H1 (cell line): ENCODE results near the gene CHST11. TPM values are rescaled to one million over a fixed set of nuclear protein-coding genes. Genes with fewer than 3 reads are reported as not detected.
A peak's percentile ranks its signal among the peaks of the same experiment; 100 is the strongest.

ENCODE experiments used
- CTCF ChIA-PET: fragments of 300-600 bp; sonication (Branson Sonifier 250); formaldehyde crosslinking; loops from one replicate; lab custom pipeline; 2021; ENCODE audit not compliant: partially characterized antibody; lab: Charles Lee
- POLR2A ChIA-PET: fragments of 300-600 bp; sonication (Branson Sonifier 250); formaldehyde crosslinking; loops from one replicate; lab custom pipeline; 2021; ENCODE audit warnings: inconsistent platforms; ENCODE audit not compliant: partially characterized antibody; lab: Charles Lee
- DNase-seq, 2 experiments: peaks; one replicate each; pipeline versions ENCODE4 v3.0.0 to v3.0.0-alpha.2; 2010 to 2022; ENCODE audit warnings: low spot score in 2 of 2, low read depth in 1 of 2, mixed read lengths in 1 of 2
- FAIRE-seq: peaks from 2 replicates; lab custom pipeline; 2011; peaks lifted over from hg19 to GRCh38; lab: Jason Lieb, UNC
- H2AFZ ChIP-seq: 2 replicates; pipeline ENCODE4 v1.8.1; 2012; ENCODE audit warnings: low read length, inconsistent platforms
- H2AK5ac ChIP-seq: 2 replicates; pipeline ENCODE4 v1.6.1; 2013; ENCODE audit warnings: low read depth, low read length
- H2BK120ac ChIP-seq: replicated peaks from 2 replicates; pipeline ENCODE3; 2013; ENCODE audit warnings: low read depth, low read length, inconsistent platforms
- H2BK12ac ChIP-seq: 2 replicates; pipeline ENCODE4 v1.6.1; 2013; ENCODE audit warnings: low read depth, low read length
- H2BK15ac ChIP-seq: 2 replicates; pipeline ENCODE4 v1.6.1; 2013; ENCODE audit warnings: low read length
- H2BK20ac ChIP-seq: 2 replicates; pipeline ENCODE4 v1.6.1; 2013; ENCODE audit warnings: low read length
- H2BK5ac ChIP-seq: 2 replicates; pipeline ENCODE4 v1.6.1; 2013; ENCODE audit warnings: low read depth, low read length
- H3K14ac ChIP-seq: 2 replicates; pipeline ENCODE4 v1.6.1; 2013; ENCODE audit warnings: inconsistent platforms; ENCODE audit not compliant: insufficient read length
- H3K18ac ChIP-seq: 2 replicates; pipeline ENCODE4 v1.6.1; 2013; ENCODE audit warnings: low read length; ENCODE audit errors: extremely low read depth
- H3K23ac ChIP-seq: 2 replicates; pipeline ENCODE4 v1.6.1; 2013; ENCODE audit warnings: inconsistent platforms; ENCODE audit not compliant: insufficient read length
- H3K23me2 ChIP-seq: 2 replicates; pipeline ENCODE4 v1.6.1; 2013; ENCODE audit warnings: low read depth, low read length
- H3K27ac ChIP-seq: 2 replicates; pipeline ENCODE4 v1.6.1; 2011; ENCODE audit warnings: low read depth, low read length, inconsistent platforms
- H3K27me3 ChIP-seq, 4 experiments: replicated peaks in 1 of 4; 1 replicate in 1 of 4; 2 replicates in 3 of 4; pipeline versions ENCODE4 v1.6.1 to v1.8.1; 2011 to 2013; ENCODE audit warnings: low read length in 3 of 4, mild to moderate bottlenecking in 3 of 4, inconsistent platforms in 2 of 4, mixed read lengths in 2 of 4, moderate library complexity in 1 of 4; ENCODE audit not compliant: control insufficient read depth in 3 of 4, insufficient read depth in 3 of 4; ENCODE audit errors: extremely low read depth in 1 of 4
- H3K36me3 ChIP-seq, 4 experiments: 2 replicates each; pipeline versions ENCODE4 v1.6.1 to v1.8.1; 2011 to 2013; ENCODE audit warnings: mild to moderate bottlenecking in 4 of 4, low read length in 3 of 4, moderate library complexity in 2 of 4, control low read depth in 1 of 4, inconsistent platforms in 1 of 4; ENCODE audit not compliant: insufficient read depth in 4 of 4, control insufficient read depth in 2 of 4
- H3K4ac ChIP-seq: replicated peaks from 2 replicates; pipeline ENCODE3; 2013; ENCODE audit warnings: low read length, low read depth, mixed read lengths, inconsistent platforms; ENCODE audit not compliant: insufficient read length
- H3K4me1 ChIP-seq, 4 experiments: replicated peaks in 1 of 4; 1 replicate in 1 of 4; 2 replicates in 3 of 4; pipeline versions ENCODE4 v1.6.1 to v1.8.1; 2011 to 2013; ENCODE audit warnings: low read length in 3 of 4, inconsistent platforms in 2 of 4, mixed read lengths in 1 of 4; ENCODE audit not compliant: insufficient read depth in 4 of 4, control insufficient read depth in 3 of 4
- H3K4me2 ChIP-seq, 2 experiments: 2 replicates each; pipeline versions ENCODE4 v1.6.1 to v1.8.1; 2011 to 2013; ENCODE audit warnings: low read depth in 2 of 2, low read length in 2 of 2, control low read depth in 1 of 2, inconsistent platforms in 1 of 2, mild to moderate bottlenecking in 1 of 2; ENCODE audit not compliant: insufficient read depth in 1 of 2
- H3K4me3 ChIP-seq, 4 experiments: fragments of 200-600, 300-600 bp in 1 of 4; sonication (generic), shearing (Covaris generic), sonication (Bioruptor Twin) in 1 of 4; 2 replicates each; pipeline versions ENCODE4 v1.5.1 to v1.8.1; 2011 to 2016; ENCODE audit warnings: low read length in 4 of 4, low read depth in 3 of 4, control low read depth in 2 of 4, inconsistent platforms in 2 of 4, mild to moderate bottlenecking in 2 of 4, mixed read lengths in 1 of 4, moderate library complexity in 1 of 4; ENCODE audit not compliant: insufficient read depth in 2 of 4; ENCODE audit errors: extremely low read depth in 1 of 4
- H3K56ac ChIP-seq: replicated peaks from 2 replicates; pipeline ENCODE3; 2013; ENCODE audit warnings: low read depth, mild to moderate bottlenecking, mixed read lengths, low read length, inconsistent platforms; ENCODE audit not compliant: insufficient read length
- H3K79me1 ChIP-seq: 2 replicates; pipeline ENCODE4 v1.6.1; 2013; ENCODE audit warnings: low read depth, low read length, control low read depth
- H3K79me2 ChIP-seq, 2 experiments: 2 replicates each; pipeline versions ENCODE4 v1.6.1 to v1.8.1; 2012 to 2013; ENCODE audit warnings: low read length in 2 of 2, mild to moderate bottlenecking in 2 of 2, inconsistent platforms in 1 of 2; ENCODE audit not compliant: insufficient read depth in 2 of 2, control insufficient read depth in 1 of 2
- H3K9ac ChIP-seq, 4 experiments: replicated peaks in 1 of 4; 1 replicate in 1 of 4; 2 replicates in 3 of 4; pipeline versions ENCODE4 v1.6.1 to v1.8.1; 2011 to 2013; ENCODE audit warnings: low read depth in 3 of 4, low read length in 3 of 4, control low read depth in 2 of 4, mild to moderate bottlenecking in 2 of 4, moderate library complexity in 2 of 4, inconsistent platforms in 1 of 4; ENCODE audit errors: extremely low read depth in 1 of 4
- H3K9me3 ChIP-seq, 2 experiments: 2 replicates each; pipeline versions ENCODE4 v1.6.1 to v1.8.1; 2012 to 2013; ENCODE audit warnings: mild to moderate bottlenecking in 2 of 2, moderate library complexity in 2 of 2, control low read depth in 1 of 2, inconsistent platforms in 1 of 2, low read depth in 1 of 2, low read length in 1 of 2, mixed read lengths in 1 of 2; ENCODE audit not compliant: insufficient read depth in 2 of 2
- H4K20me1 ChIP-seq, 2 experiments: replicated peaks in 1 of 2; 2 replicates each; pipeline versions ENCODE3 to v1.8.1; 2011 to 2013; ENCODE audit warnings: inconsistent platforms in 2 of 2, low read length in 2 of 2, mild to moderate bottlenecking in 1 of 2; ENCODE audit not compliant: insufficient read depth in 2 of 2, control insufficient read depth in 1 of 2
- H4K5ac ChIP-seq: 2 replicates; pipeline ENCODE4 v1.6.1; 2013; ENCODE audit warnings: low read length, low read depth, mixed read lengths, inconsistent platforms; ENCODE audit not compliant: insufficient read length
- H4K8ac ChIP-seq: 2 replicates; pipeline ENCODE4 v1.8.0; 2013; ENCODE audit warnings: mild to moderate bottlenecking, moderate library complexity, low read length, inconsistent platforms; ENCODE audit not compliant: insufficient read depth; ENCODE audit errors: extremely low read depth
- H4K91ac ChIP-seq: replicated peaks from 2 replicates; pipeline ENCODE3; 2013; ENCODE audit warnings: low read length, mixed read lengths, inconsistent platforms; ENCODE audit not compliant: insufficient read length
- ASH2L ChIP-seq: fragments of 200-600, 300-600 bp; sonication (generic); IDR thresholded peaks from one replicate; pipeline ENCODE4 v1.7.1; 2017; ENCODE audit warnings: low read length
- CEBPB ChIP-seq: IDR thresholded peaks from 2 replicates; pipeline ENCODE4 v1.6.1; 2012; ENCODE audit warnings: low read depth, low read length
- CHD2 ChIP-seq: IDR thresholded peaks from 2 replicates; pipeline ENCODE4 v1.6.1; 2012; ENCODE audit warnings: low read length, improper control_type of control experiment
- CREB1 ChIP-seq: IDR thresholded peaks from 2 replicates; pipeline ENCODE4 v1.6.1; 2012; ENCODE audit warnings: inconsistent platforms
- CTBP2 ChIP-seq: IDR thresholded peaks from 2 replicates; pipeline ENCODE4 v1.7.0; 2011; ENCODE audit warnings: borderline replicate concordance, mild to moderate bottlenecking, moderate library complexity, mixed read lengths, low read length; ENCODE audit not compliant: insufficient read depth, insufficient read length
- FOSL1 ChIP-seq: IDR thresholded peaks from 2 replicates; pipeline ENCODE4 v1.6.1; 2011; ENCODE audit warnings: mild to moderate bottlenecking, low read depth, low read length, moderate library complexity; ENCODE audit not compliant: insufficient read depth
- GTF2F1 ChIP-seq: IDR thresholded peaks from 2 replicates; pipeline ENCODE4 v1.6.1; 2012; ENCODE audit warnings: low read depth, low read length, improper control_type of control experiment, borderline replicate concordance
- RBBP5 ChIP-seq: IDR thresholded peaks from 2 replicates; pipeline ENCODE4 v1.7.1; 2012; ENCODE audit warnings: low read depth, mild to moderate bottlenecking, inconsistent platforms, low read length, moderate library complexity, borderline replicate concordance
- RNF2 ChIP-seq: fragments of 200-900, 300-1000 bp; sonication (generic); IDR thresholded peaks from 2 replicates; pipeline ENCODE4 v1.7.1; 2016; ENCODE audit warnings: borderline replicate concordance, low read depth, mild to moderate bottlenecking, antibody characterized with exemption, low read length; ENCODE audit not compliant: poor library complexity, severe bottlenecking; ENCODE audit errors: missing control alignments
- SAP30 ChIP-seq: fragments of 300-600 bp; sonication (generic); IDR thresholded peaks from 2 replicates; pipeline ENCODE4 v1.7.1; 2012; ENCODE audit warnings: low read length, moderate library complexity, mild to moderate bottlenecking, inconsistent platforms; ENCODE audit not compliant: insufficient read depth, insufficient replicate concordance
- SP1 ChIP-seq: IDR thresholded peaks from 2 replicates; pipeline ENCODE4 v1.6.1; 2011; ENCODE audit warnings: low read depth, low read length
- SP4 ChIP-seq: IDR thresholded peaks from 2 replicates; pipeline ENCODE4 v1.6.1; 2012; ENCODE audit warnings: low read length, inconsistent platforms
- TBP ChIP-seq: IDR thresholded peaks from 2 replicates; pipeline ENCODE4 v1.6.1; 2011; ENCODE audit warnings: low read depth, low read length, improper control_type of control experiment
- WGBS, 2 experiments: shearing (Covaris generic) in 1 of 2; methylation state at CpG; one replicate each; pipeline versions ENCODE4 v1.1.6 to v1.1.7; 2013 to 2015; ENCODE audit warnings: low lambda C conversion rate in 2 of 2, mixed read lengths in 2 of 2, inconsistent platforms in 1 of 2, low coverage in 1 of 2, missing lambda C conversion rate in 1 of 2; ENCODE audit not compliant: insufficient replicate concordance in 2 of 2, insufficient coverage in 1 of 2, insufficient read length in 1 of 2; ENCODE audit errors: extremely low coverage in 1 of 2, missing lambda C conversion rate in 1 of 2; 5-methylcytosine and 5-hydroxymethylcytosine counted together
- polyA plus RNA-seq, 7 experiments: library from polyadenylated mRNA; depleted of rRNA in 3 of 7; stranded (reverse) in 5 of 7; unstranded in 2 of 7; fragments of >200 nt in 5 of 7; fragments of 200-250 nt in 2 of 7; gene quantifications; 1 replicate in 5 of 7; 2 replicates in 1 of 7; 4 replicates in 1 of 7; pipeline versions ENCODE4 v1.2.1 to v1.2.3, GENCODE V29; 2011 to 2013; ENCODE audit warnings: missing spikeins in 2 of 7, mixed read lengths in 2 of 7
- total RNA-seq: library from RNA; stranded (reverse); fragmentation: NEBNext Ultra II Directional; extraction: Animal tissue kit (Norgen Biotek cat#: 25700); gene quantifications from 2 replicates; pipeline ENCODE4 v1.2.1, GENCODE V29; 2021

Gene CHST11
- total and polyA plus RNA-seq, 2 of the 8 experiments (the other 6 are each of a cell fraction or from before 2014, with no cell fraction given): 14.4 to 20.8 TPM

- Histone ChIP-seq H3K27ac (no peak overlapping the region), H4K5ac (no peak overlapping the region), H4K91ac (no peak overlapping the region), H3K23ac (no peak overlapping the region), H3K9me3 (no peaks in the 10 kb centered on the region), H3K27me3 (no peaks in the 10 kb centered on the region), H2BK15ac (no peak overlapping the region), H4K20me1 (peaks cover 0 to 4% of the 10 kb centered on the region in 2 experiments), H4K8ac (no peak overlapping the region), H2BK5ac (no peak overlapping the region), H3K18ac (no peak overlapping the region), H3K4me2 (peak overlapping the region in 1 of 2 experiments; percentile 13; a peak in 1 of 4 replicates), H2BK120ac (no peak overlapping the region), H3K9ac (no peak overlapping the region), H3K14ac (no peak overlapping the region), H2AK5ac (no peak overlapping the region), H3K56ac (no peak overlapping the region), H2AFZ (no peak overlapping the region), H3K79me1 (peaks cover 2% of the 10 kb centered on the region), H2BK12ac (no peak overlapping the region), H3K4me3 (no peak overlapping the region), H3K4ac (no peak overlapping the region), H3K79me2 (peaks cover 0 to 3% of the 10 kb centered on the region in 2 experiments; a peak in 1 of 4 replicates), H3K23me2 (no peaks in the 10 kb centered on the region), H2BK20ac (no peak overlapping the region), H3K4me1 (peaks cover 0 to 11% (median 4%) of the 10 kb centered on the region in 4 experiments; a peak in 4 of 7 replicates), H3K36me3 (no peaks in the 10 kb centered on the region)
- POLR2A ChIA-PET: interaction anchor here (0.8 kb wide), 1 partner anchor 14 kb away, joined by 4 read pairs; no protein-coding TSS in a partner anchor
- CTCF ChIA-PET: interaction anchor here (0.6 to 1.8 kb wide), 2 partner anchors 9 to 19 kb away, joined by 3 to 4 read pairs; no protein-coding TSS in a partner anchor
- WGBS, 2 experiments: 72% methylated on average over 10 of the region's 10 CpGs; no CpG with 5 or more reads in 1 of the 2 experiments
- TF ChIP-seq SAP30 (no peak), CHD2 (no peak), ASH2L (no peak), CREB1 (no peak), GTF2F1 (no peak), RNF2 (no peak), SP4 (no peak), TBP (no peak), CTBP2 (no peak), RBBP5 (no peak), SP1 (no peak), CEBPB (no peak), FOSL1 (no peak)
- no peak for DNase-seq
- no peak for FAIRE-seq
Measured at GRCh38 chr12:104534162-104534856, 77.6 kb downstream of the CHST11 start.
